IPS-18a (cell line): ENCODE measurements around the gene MBNL1.

Source experiments
- H3K27ac ChIP-seq: one replicate; pipeline ENCODE4 v1.5.1; 2013; ENCODE audit warnings: low read length
- H3K27me3 ChIP-seq: one replicate; pipeline ENCODE4 v1.6.1; 2013; ENCODE audit warnings: mild to moderate bottlenecking, low read length; ENCODE audit not compliant: control insufficient read depth, insufficient read depth
- H3K36me3 ChIP-seq: one replicate; pipeline ENCODE4 v1.6.1; 2013; ENCODE audit warnings: low read depth, low read length; ENCODE audit not compliant: control insufficient read depth
- H3K4me1 ChIP-seq: one replicate; pipeline ENCODE4 v1.6.1; 2013; ENCODE audit warnings: low read depth, low read length; ENCODE audit not compliant: control insufficient read depth
- H3K4me3 ChIP-seq: one replicate; pipeline ENCODE4 v1.5.1; 2013; ENCODE audit warnings: low read length
- H3K9ac ChIP-seq: one replicate; pipeline ENCODE4 v1.6.1; 2013; ENCODE audit warnings: mild to moderate bottlenecking, low read length, moderate library complexity
- H3K9me3 ChIP-seq: one replicate; pipeline ENCODE4 v1.6.1; 2013; ENCODE audit warnings: low read depth, low read length; ENCODE audit not compliant: control insufficient read depth

MBNL1 gene

GRCh38 chr3:152375546-152375945 lies 106.8 kb downstream of the MBNL1 start:
- Histone ChIP-seq H3K4me1 (peaks cover 9% of the 10 kb centered on the region), H3K9me3 (no peaks in the 10 kb centered on the region), H3K27me3 (no peaks in the 10 kb centered on the region), H3K4me3 (no peak overlapping the region), H3K36me3 (no peaks in the 10 kb centered on the region), H3K9ac (no peak overlapping the region), H3K27ac (no peak overlapping the region)

DNA sequence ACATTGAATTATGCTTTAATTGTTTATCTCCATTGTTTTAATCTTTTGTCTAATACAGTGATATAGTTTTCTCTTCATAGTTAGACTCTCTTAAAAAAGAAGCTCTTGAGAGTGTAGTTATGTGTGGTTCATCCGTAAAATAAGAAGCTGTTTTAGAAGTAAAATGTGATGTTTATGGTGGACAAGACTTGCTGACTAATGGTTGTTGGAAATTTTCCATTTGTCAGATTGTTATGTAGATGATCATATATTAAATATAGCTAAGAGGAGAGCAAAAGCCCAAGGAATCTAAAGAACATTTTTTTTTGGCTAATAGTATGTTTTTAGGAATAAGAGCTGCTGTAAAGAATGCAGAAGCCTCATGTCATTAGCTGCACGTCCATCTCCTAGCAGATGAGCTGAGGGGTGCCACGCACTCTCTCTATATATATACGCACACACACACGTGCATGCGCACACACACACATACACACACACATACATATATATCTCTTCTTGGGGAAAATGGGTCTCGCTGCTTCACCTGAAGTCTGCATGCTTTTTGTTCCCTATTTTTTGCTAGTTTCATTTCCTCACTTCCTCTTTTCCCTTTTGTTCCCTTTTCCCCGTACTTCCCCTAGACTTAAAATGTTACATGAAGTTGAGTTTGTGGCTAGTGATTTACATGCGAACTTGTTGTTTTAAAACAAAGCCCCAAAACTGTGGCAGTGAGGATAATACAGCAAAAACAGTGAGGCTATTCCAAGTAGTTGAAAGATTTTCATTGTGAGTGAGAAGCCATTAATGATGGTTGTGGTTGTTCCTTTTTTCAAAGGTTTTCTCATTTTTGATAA lies 107.8 kb downstream of the MBNL1 start:
- Histone ChIP-seq H3K9me3 (no peaks in the 10 kb centered on the region), H3K9ac (no peak overlapping the region), H3K27me3 (no peaks in the 10 kb centered on the region), H3K4me1 (peaks cover 10% of the 10 kb centered on the region), H3K27ac (no peak overlapping the region), H3K4me3 (no peak overlapping the region), H3K36me3 (no peaks in the 10 kb centered on the region)

DNA sequence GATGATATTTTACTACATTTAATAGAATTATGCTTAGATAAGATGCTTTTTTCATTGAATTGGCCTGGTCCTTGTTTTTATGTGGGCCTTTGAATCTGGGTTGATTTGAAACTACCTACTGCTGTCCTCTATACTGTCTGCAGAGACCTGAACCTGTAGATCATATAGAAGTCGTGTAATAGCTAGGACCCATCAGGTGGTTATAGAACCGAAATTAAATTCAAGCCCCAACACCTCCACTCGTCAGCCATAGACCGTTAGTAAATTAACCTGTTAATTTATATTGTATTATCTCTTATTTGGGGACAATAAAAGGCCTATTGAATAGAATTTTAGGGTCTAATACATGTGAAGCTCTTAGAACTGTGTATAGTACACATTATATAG lies 108.4 kb downstream of the MBNL1 start:
- H3K4me1 ChIP-seq: peaks cover 12% of the 10 kb centered on the region

DNA sequence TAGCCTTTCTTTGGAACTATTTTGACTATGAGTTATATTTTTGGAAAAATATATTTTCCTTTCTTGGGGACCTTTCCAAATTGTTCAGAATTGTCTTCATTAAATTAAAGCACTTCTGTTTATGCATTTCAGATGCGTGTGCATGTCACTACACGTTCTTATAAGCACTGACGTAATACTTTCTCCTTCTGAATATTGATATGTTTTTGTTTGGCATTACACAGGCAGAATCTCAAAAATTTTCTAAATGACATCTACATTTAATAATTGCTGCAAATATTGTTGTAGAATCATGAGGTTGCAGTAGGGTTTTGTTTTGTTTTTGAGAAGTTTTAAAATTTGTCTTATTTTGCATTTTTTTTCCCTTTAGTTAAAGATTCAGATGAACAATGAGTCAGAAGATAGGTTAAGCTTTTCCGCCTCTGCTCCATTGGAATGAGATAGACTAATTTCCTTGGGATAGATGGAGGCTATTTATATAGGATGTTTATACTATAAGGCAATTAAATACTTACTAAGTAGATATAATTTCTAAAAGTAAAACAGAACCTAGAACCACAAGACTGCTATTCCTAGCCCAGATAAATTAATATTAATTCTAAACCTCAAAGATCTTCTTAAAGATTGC lies 110.8 kb downstream of the MBNL1 start:
- Histone ChIP-seq H3K4me1 (peaks cover 12% of the 10 kb centered on the region), H3K9ac (no peak overlapping the region), H3K27me3 (no peaks in the 10 kb centered on the region), H3K36me3 (no peaks in the 10 kb centered on the region), H3K4me3 (no peak overlapping the region), H3K9me3 (no peaks in the 10 kb centered on the region), H3K27ac (no peak overlapping the region)

More for the DNA sequence above, 108.4 kb downstream of the MBNL1 start:
- no peaks in the 10 kb centered on the region for H3K9me3 ChIP-seq
- H3K27me3 ChIP-seq: no peaks in the 10 kb centered on the region
- no peaks in the 10 kb centered on the region for H3K36me3 ChIP-seq
- no peak overlapping the region for H3K9ac ChIP-seq
- no peak overlapping the region for H3K27ac ChIP-seq
- no peak overlapping the region for H3K4me3 ChIP-seq

DNA sequence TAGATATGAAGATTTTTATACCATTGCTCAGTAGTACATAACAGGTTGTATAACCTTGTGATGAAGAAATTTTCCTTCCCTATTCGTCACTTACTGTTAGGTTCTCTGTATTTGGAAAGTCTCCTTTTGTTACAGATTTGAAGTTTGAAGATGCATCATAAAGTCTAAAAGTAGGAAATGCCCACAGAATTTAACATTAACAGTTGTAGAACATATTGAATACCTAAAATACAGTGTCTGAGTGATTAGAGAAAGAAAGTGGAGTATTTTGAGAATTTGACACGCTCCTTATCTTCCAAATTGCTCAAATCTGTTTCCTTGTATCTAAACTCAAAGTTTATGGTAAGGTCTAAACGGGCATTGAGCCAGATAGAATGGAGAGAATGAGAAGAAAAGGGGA lies 111.3 kb downstream of the MBNL1 start:
- H3K4me1 ChIP-seq: peaks cover 13% of the 10 kb centered on the region
- H3K36me3 ChIP-seq: no peaks in the 10 kb centered on the region
- H3K4me3 ChIP-seq: peak overlapping the region; percentile 17
- H3K9me3 ChIP-seq: no peaks in the 10 kb centered on the region
- no peak overlapping the region for H3K27ac ChIP-seq
- no peak overlapping the region for H3K9ac ChIP-seq
- no peaks in the 10 kb centered on the region for H3K27me3 ChIP-seq

DNA sequence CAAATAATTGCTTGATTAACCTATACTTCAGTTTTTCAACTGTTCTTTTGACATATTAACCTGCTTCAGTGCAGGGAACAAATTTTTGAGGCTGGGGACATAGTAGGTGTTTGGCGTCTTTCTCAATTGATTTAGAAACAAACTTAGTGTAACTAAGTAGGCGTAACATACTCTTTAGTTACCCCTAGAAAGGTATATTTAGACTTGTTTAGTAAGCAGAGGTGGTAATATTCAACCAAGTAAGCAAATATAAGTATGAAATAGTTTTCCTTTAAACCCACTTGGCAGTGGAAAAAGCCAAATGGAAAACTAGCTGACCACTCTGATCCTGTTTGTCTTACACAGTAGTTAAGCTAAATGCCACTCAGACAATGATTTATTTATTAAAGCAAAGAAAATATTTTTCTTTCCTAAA lies 113.2 kb downstream of the MBNL1 start:
- H3K9me3 ChIP-seq: no peaks in the 10 kb centered on the region
- H3K4me1 ChIP-seq: peaks cover 25% of the 10 kb centered on the region
- no peak overlapping the region for H3K9ac ChIP-seq
- no peak overlapping the region for H3K27ac ChIP-seq
- no peak overlapping the region for H3K4me3 ChIP-seq
- no peaks in the 10 kb centered on the region for H3K36me3 ChIP-seq
- H3K27me3 ChIP-seq: no peaks in the 10 kb centered on the region

GRCh38 chr3:152382312-152383135 lies 113.8 kb downstream of the MBNL1 start:
- no peaks in the 10 kb centered on the region for H3K9me3 ChIP-seq
- no peak overlapping the region for H3K9ac ChIP-seq
- H3K27me3 ChIP-seq: no peaks in the 10 kb centered on the region
- no peaks in the 10 kb centered on the region for H3K36me3 ChIP-seq
- no peak overlapping the region for H3K27ac ChIP-seq
- peaks cover 25% of the 10 kb centered on the region for H3K4me1 ChIP-seq
- H3K4me3 ChIP-seq: no peak overlapping the region

DNA sequence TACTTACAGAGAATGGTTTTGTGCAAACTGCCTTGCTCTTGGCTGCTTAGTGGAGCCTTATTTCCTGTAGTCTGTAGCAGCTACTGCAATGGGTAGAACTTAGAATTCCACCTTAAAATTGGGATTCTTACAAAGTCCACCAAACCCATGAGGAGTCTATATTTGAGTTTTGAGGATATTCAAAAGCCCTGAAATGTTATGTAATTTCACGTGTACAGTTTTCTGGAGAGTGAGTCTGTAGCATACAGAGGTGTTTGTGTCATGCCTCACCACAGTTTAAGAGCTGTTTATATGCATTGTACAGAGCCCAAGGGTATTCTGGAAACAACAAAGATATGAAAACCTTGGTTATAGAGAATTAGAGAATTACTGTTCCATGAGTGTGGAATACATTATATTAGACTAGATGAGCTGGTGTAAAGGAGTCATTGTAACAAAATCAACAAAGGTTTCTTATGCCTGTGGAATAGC lies 114.4 kb downstream of the MBNL1 start:
- H3K9ac ChIP-seq: no peak overlapping the region
- H3K4me1 ChIP-seq: peaks cover 25% of the 10 kb centered on the region
- no peaks in the 10 kb centered on the region for H3K27me3 ChIP-seq
- no peak overlapping the region for H3K4me3 ChIP-seq
- H3K9me3 ChIP-seq: no peaks in the 10 kb centered on the region
- no peaks in the 10 kb centered on the region for H3K36me3 ChIP-seq
- no peak overlapping the region for H3K27ac ChIP-seq

DNA sequence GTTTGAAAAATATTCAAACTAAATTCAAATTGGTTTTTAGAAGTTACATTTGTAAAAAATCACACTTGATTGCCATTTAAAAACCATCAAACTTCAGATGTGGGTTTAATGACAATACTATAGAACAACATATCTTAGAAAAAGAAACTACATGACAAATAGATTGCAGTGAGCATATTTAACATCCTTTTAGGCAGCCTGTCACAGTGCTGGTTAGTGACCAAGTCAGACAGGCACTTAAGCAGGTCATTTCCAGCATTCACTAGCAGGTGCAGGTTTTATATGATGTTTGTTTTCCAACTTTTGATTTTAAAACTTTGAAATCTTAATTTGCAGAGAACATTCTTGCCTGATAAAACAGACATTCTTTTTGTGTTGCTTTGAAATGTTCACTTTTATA lies 115.7 kb downstream of the MBNL1 start:
- Histone ChIP-seq H3K9ac (no peak overlapping the region), H3K27ac (no peak overlapping the region), H3K4me3 (no peak overlapping the region), H3K36me3 (no peaks in the 10 kb centered on the region), H3K9me3 (no peaks in the 10 kb centered on the region), H3K27me3 (no peaks in the 10 kb centered on the region), H3K4me1 (peaks cover 25% of the 10 kb centered on the region)

GRCh38 chr3:152385761-152386160 lies 117.0 kb downstream of the MBNL1 start:
- Histone ChIP-seq H3K36me3 (no peaks in the 10 kb centered on the region), H3K9me3 (no peaks in the 10 kb centered on the region), H3K9ac (no peak overlapping the region), H3K27ac (no peak overlapping the region), H3K27me3 (no peaks in the 10 kb centered on the region), H3K4me3 (peak overlapping the region; percentile 27), H3K4me1 (peaks cover 21% of the 10 kb centered on the region)

DNA sequence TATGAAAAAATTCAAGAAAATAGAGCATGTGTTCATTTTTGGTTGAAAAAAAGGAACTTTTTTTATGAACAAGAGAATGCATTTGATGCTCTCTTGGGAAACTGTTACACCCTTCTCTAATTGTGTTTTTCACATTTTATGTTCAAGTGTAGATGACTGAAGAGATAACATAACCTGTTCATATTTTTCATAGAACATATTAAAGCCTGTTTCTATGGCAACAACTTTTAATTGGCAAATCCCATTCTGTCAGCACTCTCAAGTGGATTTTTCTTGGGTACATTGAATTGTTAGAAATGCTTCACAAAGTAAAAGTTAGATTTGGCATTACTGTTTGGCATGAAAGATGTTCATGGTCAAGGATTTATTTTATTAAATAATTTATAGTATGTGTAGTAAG lies 117.5 kb downstream of the MBNL1 start:
- Histone ChIP-seq H3K9ac (no peak overlapping the region), H3K4me3 (no peak overlapping the region), H3K27me3 (no peaks in the 10 kb centered on the region), H3K36me3 (no peaks in the 10 kb centered on the region), H3K27ac (no peak overlapping the region), H3K9me3 (no peaks in the 10 kb centered on the region), H3K4me1 (peaks cover 23% of the 10 kb centered on the region)
